ENCODE results near the gene CBFB. TPM values are rescaled to one million over a fixed set of nuclear protein-coding genes. Genes with fewer than 3 reads are reported as not detected.

CBFB gene
- total RNA-seq, 6 experiments from 2014 or later = 7.9 to 23.3 (median 18.9) TPM

DNA sequence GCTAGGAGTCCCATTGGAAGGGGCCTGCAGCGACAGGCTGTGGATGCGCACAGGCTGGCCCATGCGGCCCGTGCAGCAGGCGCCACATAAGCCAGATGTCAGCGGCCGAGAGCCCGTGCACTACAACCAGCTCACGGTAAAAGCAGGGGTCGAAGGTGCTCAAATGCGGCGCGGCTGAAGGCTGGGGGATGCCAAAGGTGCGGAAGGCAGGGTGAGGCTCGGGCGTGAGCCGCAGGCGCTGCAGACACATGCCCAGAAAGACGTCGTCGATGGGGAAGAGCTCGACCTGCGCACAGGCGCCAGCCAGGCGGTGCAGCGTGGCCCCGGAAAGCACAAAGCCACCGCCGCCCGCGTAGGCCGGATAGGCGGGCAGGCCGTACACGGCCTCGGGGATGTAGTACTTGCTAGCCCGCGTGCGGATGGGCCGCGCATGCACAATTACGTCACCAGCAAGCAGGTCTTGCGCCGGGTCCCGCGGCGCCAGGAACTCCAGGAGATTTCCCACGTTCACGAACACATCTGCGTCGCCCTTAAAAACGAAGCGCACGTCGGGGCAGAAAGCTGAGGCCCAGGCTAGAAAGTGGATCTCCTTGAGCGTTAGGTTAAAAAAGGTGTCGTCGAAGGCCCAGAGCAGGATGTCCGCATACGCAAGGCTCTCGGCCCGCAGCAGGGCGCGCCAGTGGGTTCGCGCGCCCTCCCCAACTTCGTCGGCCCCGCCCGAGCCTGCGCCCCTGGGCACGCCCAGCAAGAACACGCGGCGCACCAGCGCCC lies 120.5 kb downstream of the CBFB start:
- H3K27ac ChIP-seq = no peak overlapping the region
- H3K4me3 ChIP-seq = no peak overlapping the region

DNA sequence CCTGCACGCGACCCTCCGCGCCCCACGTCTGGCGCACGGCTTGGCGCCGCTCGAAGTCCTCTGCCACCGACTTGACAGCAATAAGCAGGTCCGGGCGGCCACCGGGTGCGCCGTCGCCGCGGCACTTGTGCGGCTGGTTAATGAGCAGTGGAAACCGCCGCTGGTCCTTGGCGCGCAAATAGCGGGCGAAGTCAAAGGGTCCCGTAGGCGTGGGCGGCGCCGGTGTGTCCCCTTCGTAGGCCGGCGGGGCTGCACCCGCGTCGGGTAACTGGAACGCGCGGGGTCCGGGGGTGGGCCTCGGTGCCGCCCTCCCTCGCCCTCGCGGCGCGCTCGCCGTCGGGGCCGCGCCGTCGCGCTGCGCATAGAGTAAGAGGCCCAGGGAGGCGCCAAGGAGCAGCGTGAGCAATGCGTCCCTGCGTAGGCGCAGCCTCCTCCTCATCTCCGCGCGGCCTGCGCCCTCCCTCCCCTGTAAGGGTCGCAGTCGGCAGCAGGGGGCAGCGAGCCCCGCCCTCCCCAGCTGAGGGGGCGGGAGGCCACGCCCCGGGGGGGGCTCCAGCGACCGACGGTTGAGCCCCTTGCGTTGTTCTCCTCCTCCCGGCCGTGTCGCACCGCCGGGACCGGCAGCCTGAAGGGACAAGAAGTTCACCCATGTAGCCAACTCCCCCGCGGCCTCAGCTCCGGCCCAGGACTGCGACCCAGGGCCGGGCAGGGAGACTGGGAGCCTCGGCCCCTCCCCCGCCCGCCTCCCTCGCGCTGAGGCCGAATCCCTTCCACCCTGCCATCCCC lies 121.3 kb downstream of the CBFB start:
- peak; percentile 22 to 32 (median 28) for ATAC-seq
- peaks cover 0 to 20% (median 0%) of the 10 kb centered on the region in 4 donors for H3K4me1 ChIP-seq
- H3K4me3 ChIP-seq = peak overlapping the region; percentile 47 to 54 (median 48)
- 51% methylated on average over 10 of the region's 94 CpGs for WGBS (ENCODE audit: insufficient coverage, low coverage, low lambda C conversion rate, missing lambda C conversion rate)
- no peaks in the 10 kb centered on the region for H3K9me3 ChIP-seq
- no peaks in the 10 kb centered on the region for H3K27me3 ChIP-seq
- DNase-seq = peak in 1 of 3 donors; percentile 60
- TF ChIP-seq, protein P1, sequence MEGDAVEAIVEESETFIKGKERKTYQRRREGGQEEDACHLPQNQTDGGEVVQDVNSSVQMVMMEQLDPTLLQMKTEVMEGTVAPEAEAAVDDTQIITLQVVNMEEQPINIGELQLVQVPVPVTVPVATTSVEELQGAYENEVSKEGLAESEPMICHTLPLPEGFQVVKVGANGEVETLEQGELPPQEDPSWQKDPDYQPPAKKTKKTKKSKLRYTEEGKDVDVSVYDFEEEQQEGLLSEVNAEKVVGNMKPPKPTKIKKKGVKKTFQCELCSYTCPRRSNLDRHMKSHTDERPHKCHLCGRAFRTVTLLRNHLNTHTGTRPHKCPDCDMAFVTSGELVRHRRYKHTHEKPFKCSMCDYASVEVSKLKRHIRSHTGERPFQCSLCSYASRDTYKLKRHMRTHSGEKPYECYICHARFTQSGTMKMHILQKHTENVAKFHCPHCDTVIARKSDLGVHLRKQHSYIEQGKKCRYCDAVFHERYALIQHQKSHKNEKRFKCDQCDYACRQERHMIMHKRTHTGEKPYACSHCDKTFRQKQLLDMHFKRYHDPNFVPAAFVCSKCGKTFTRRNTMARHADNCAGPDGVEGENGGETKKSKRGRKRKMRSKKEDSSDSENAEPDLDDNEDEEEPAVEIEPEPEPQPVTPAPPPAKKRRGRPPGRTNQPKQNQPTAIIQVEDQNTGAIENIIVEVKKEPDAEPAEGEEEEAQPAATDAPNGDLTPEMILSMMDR (IDR thresholded peaks at IDR 0.05) = peak in 3 of 4 donors; percentile 3 to 34 (median 17)
- no peak for TF ChIP-seq POLR2A (IDR thresholded peaks at IDR 0.05)
- H3K27ac ChIP-seq = peak overlapping the region; percentile 26 to 54 (median 40)
- H3K36me3 ChIP-seq = peaks cover 0 to 34% (median 17%) of the 10 kb centered on the region in 4 donors
- intact Hi-C loops (cut with DNase I) = loop anchor here (10.0 kb wide), 3 partner anchors 45 to 175 kb away; partner anchors contain the start of gene PHAF1 (in 1 of the 2)

More for the DNA sequence above, 120.5 kb downstream of the CBFB start:
- no peaks in the 10 kb centered on the region for H3K27me3 ChIP-seq
- intact Hi-C loops (cut with DNase I) = loop anchor here (10.0 kb wide), 3 partner anchors 45 to 175 kb away; partner anchors contain the start of gene PHAF1 (in 1 of the 2)
- H3K4me1 ChIP-seq = peaks cover 0 to 15% (median 0%) of the 10 kb centered on the region in 4 donors
- ATAC-seq (peak; percentile 5 to 49 (median 26)), DNase-seq (peak in 1 of 3 donors; percentile 60)
- WGBS (ENCODE audit: insufficient coverage, low coverage, low lambda C conversion rate, missing lambda C conversion rate) = 43% methylated on average over 18 of the region's 77 CpGs
- TF ChIP-seq, protein P1 (IDR thresholded peaks at IDR 0.05) = no peak
- TF ChIP-seq POLR2A (IDR thresholded peaks at IDR 0.05) = no peak
- H3K36me3 ChIP-seq = peaks cover 2 to 42% (median 20%) of the 10 kb centered on the region in 4 donors
- H3K9me3 ChIP-seq = no peaks in the 10 kb centered on the region

Small RNAs within 50 kb of the gene (small RNA-seq; reads per million reads assigned to genes)
- 0 reads per million in 2 experiments for gene RN7SL543P

Other genes with a start within 250 kb of the CBFB start
- not detected for gene TERB1, start 227.6 kb upstream of the CBFB start, total RNA-seq
- 10 to 100 TPM; 16.4 to 22.7 (median 20.2) TPM for gene NAE1, start 198.2 kb upstream of the CBFB start, total RNA-seq
- not detected for gene CA7, start 184.7 kb upstream of the CBFB start, total RNA-seq
- 10 to 100 TPM in 3 of 6 experiments, 1 to 10 TPM in 3; 5.1 to 15.5 (median 10.8) TPM for gene PDP2, start 148.6 kb upstream of the CBFB start, total RNA-seq
- gene CDH16, start 110.3 kb upstream of the CBFB start, total RNA-seq = under 1 TPM in 4 of 6 experiments, not detected in 2; 0.07 to 0.47 (median 0.22) TPM
- gene RRAD, start 103.6 kb upstream of the CBFB start, total RNA-seq = 1 to 10 TPM in 3 of 6 experiments, under 1 TPM in 2, not detected in 1; 0.51 to 7.7 (median 3.0) TPM
- 100 to 1,000 TPM in 2 of 6 experiments, 10 to 100 TPM in 4; 40.6 to 111 (median 47.4) TPM for gene CIAO2B, start 94.7 kb upstream of the CBFB start, total RNA-seq
- gene CES2, start 93.6 kb upstream of the CBFB start, total RNA-seq = 100 to 1,000 TPM; 226 to 357 (median 263) TPM
- 10 to 100 TPM; 19.1 to 82.4 (median 35.9) TPM for gene CES3, start 67.9 kb upstream of the CBFB start, total RNA-seq
- 10 to 100 TPM in 4 of 6 experiments, 1 to 10 TPM in 2; 5.2 to 54.7 (median 15.3) TPM for gene CES4A, start 40.6 kb upstream of the CBFB start, total RNA-seq
- gene PHAF1, start 80.8 kb downstream of the CBFB start, total RNA-seq = 10 to 100 TPM; 22.3 to 45.1 (median 32.4) TPM
- gene B3GNT9, start 121.8 kb downstream of the CBFB start, total RNA-seq = 1 to 10 TPM in 5 of 6 experiments, under 1 TPM in 1; 0.95 to 3.9 (median 1.7) TPM
- 10 to 100 TPM in 4 of 6 experiments, 1 to 10 TPM in 2; 9.5 to 16.3 (median 10.6) TPM for gene TRADD, start 130.8 kb downstream of the CBFB start, total RNA-seq
- 10 to 100 TPM in 4 of 6 experiments, 1 to 10 TPM in 2; 6.1 to 15.0 (median 11.6) TPM for gene FBXL8, start 130.8 kb downstream of the CBFB start, total RNA-seq
- gene HSF4, start 135.6 kb downstream of the CBFB start, total RNA-seq = 10 to 100 TPM; 10.4 to 44.1 (median 30.1) TPM
- gene NOL3, start 141.4 kb downstream of the CBFB start, total RNA-seq = 10 to 100 TPM; 21.5 to 44.3 (median 28.1) TPM
- 10 to 100 TPM in 2 of 6 experiments, 1 to 10 TPM in 4; 3.5 to 13.8 (median 9.3) TPM for gene MATCAP1, start 154.8 kb downstream of the CBFB start, total RNA-seq
- 1 to 10 TPM; 1.8 to 4.3 (median 2.5) TPM for gene EXOC3L1, start 161.0 kb downstream of the CBFB start, total RNA-seq
- gene E2F4, start 163.0 kb downstream of the CBFB start, total RNA-seq = 10 to 100 TPM; 14.4 to 36.4 (median 22.4) TPM
- gene ELMO3, start 170.0 kb downstream of the CBFB start, total RNA-seq = 1 to 10 TPM; 1.8 to 8.0 (median 4.6) TPM
- gene TMEM208, start 198.0 kb downstream of the CBFB start, total RNA-seq = 10 to 100 TPM; 32.6 to 58.7 (median 40.5) TPM
- gene FHOD1, start 218.3 kb downstream of the CBFB start, total RNA-seq = 1 to 10 TPM; 2.3 to 9.6 (median 3.5) TPM
- under 1 TPM; 0.06 to 0.53 (median 0.15) TPM for gene SLC9A5, start 219.8 kb downstream of the CBFB start, total RNA-seq

All from right lobe of liver (tissue), 6 donors.